Sigmoid colon (tissue), 4 donors: ENCODE measurements around the gene YKT6.

ENCODE experiments used
- CTCF ChIP-seq, 4 experiments: fragments of 450-650 bp in 3 of 4; fragments of 200-600 bp in 1 of 4; IDR thresholded peaks; one replicate each; pipeline ENCODE4 v1.5.1; 2016 to 2019; ENCODE audit warnings: antibody characterized with exemption in 4 of 4, mild to moderate bottlenecking in 3 of 4, moderate library complexity in 2 of 4
- POLR2A ChIP-seq, 2 donors: fragments of 450-650 bp; IDR thresholded peaks; one replicate each; pipeline ENCODE4 v1.6.1; 2016; ENCODE audit warnings: antibody characterized with exemption in 2 of 2, mild to moderate bottlenecking in 2 of 2, moderate library complexity in 2 of 2
- POLR2AphosphoS5 ChIP-seq, 4 donors: sonication (generic); formaldehyde crosslinking; IDR thresholded peaks; one replicate each; pipeline ENCODE4 v1.6.1; 2017; ENCODE audit warnings: antibody characterized with exemption in 4 of 4

GRCh38 chr7:44189993-44190872 is 10.5 kb upstream of the YKT6 start:
- TF ChIP-seq POLR2AphosphoS5 (IDR thresholded peaks at IDR 0.05) (no peak), CTCF (IDR thresholded peaks at IDR 0.05) (no peak), POLR2A (IDR thresholded peaks at IDR 0.05) (no peak)
